HCT116 (cell line): Measurements from ENCODE around the gene PBX1. TPM values are rescaled to one million over a fixed set of nuclear protein-coding genes. Genes with fewer than 3 reads are reported as not detected.

ENCODE experiments used
- ATAC-seq: fragments of 200-7000 bp; cut with Tn5 transposase; 2 replicates; pipeline ENCODE4 v1.9.1; 2020; ENCODE audit warnings: mild to moderate bottlenecking, moderate library complexity
- BruUV-seq: library from RNA; stranded (reverse); fragments of 400-500 nt; replicated peaks from 2 replicates; lab custom pipeline; 2021; lab: Mats Ljungman, UMichigan
- CTCF ChIA-PET: fragments of 300-600 bp; sonication (Branson Sonifier 250); formaldehyde crosslinking; loops from one replicate; lab custom pipeline; 2021; ENCODE audit warnings: antibody characterized with exemption; lab: Charles Lee
- POLR2A ChIA-PET: fragments of 300-600, 350-600 bp; sonication (Branson Sonifier 250); formaldehyde crosslinking; loops from one replicate; lab custom pipeline; 2021; ENCODE audit warnings: antibody characterized with exemption; lab: Charles Lee
- RAD21 ChIA-PET, 2 experiments: fragments of 300-600 bp; sonication (Branson Sonifier 250); formaldehyde crosslinking; loops; one replicate each; lab custom pipeline; 2023; ENCODE audit warnings: low total read pairs in 2 of 2; ENCODE audit not compliant: uncharacterized antibody in 2 of 2, unreplicated experiment in 2 of 2, low non-redundant PET in 1 of 2; lab: Charles Lee
- DNase-seq: peaks from one replicate; pipeline ENCODE4 v3.0.0-alpha.2; 2010; ENCODE audit warnings: low read depth, low spot score
- H2AFZ ChIP-seq: fragments of 200-600 bp; shearing (Covaris generic), sonication (generic); 2 replicates; pipeline ENCODE4 v1.6.1; 2017; ENCODE audit warnings: low read depth, mixed run types, mixed read lengths, antibody characterized with exemption, low read length; ENCODE audit not compliant: poor library complexity, severe bottlenecking
- H3K27ac ChIP-seq: 2 replicates; pipeline ENCODE4 v1.5.1; 2012; ENCODE audit warnings: low read depth, low read length
- H3K27me3 ChIP-seq: fragments of 200-600 bp; sonication (generic); 2 replicates; pipeline ENCODE4 v1.6.1; 2016; ENCODE audit warnings: mixed run types, low read length, mixed read lengths; ENCODE audit not compliant: insufficient read depth
- H3K36me3 ChIP-seq, 2 experiments: fragments of 200-500 bp in 1 of 2; fragments of 200-600 bp in 1 of 2; sonication (Bioruptor generic) in 1 of 2; sonication (generic) in 1 of 2; 2 replicates each; pipeline versions ENCODE4 v1.5.1 to v1.6.1; 2014 to 2016; ENCODE audit warnings: low read length in 2 of 2, inconsistent platforms in 1 of 2, mixed read lengths in 1 of 2, mixed run types in 1 of 2; ENCODE audit not compliant: insufficient read depth in 2 of 2, control insufficient read depth in 1 of 2
- H3K4me1 ChIP-seq, 2 experiments: fragments of 200-600 bp in 1 of 2; sonication (generic) in 1 of 2; 2 replicates each; pipeline versions ENCODE4 v1.5.1 to v1.6.1; 2012 to 2017; ENCODE audit warnings: low read length in 2 of 2, inconsistent platforms in 1 of 2, mild to moderate bottlenecking in 1 of 2, mixed read lengths in 1 of 2, mixed run types in 1 of 2, moderate library complexity in 1 of 2; ENCODE audit not compliant: insufficient read depth in 2 of 2, control insufficient read depth in 1 of 2
- H3K4me2 ChIP-seq: fragments of 200-600 bp; sonication (generic); 2 replicates; pipeline ENCODE4 v1.6.1; 2017; ENCODE audit warnings: mixed run types, low read length, mixed read lengths
- H3K4me3 ChIP-seq, 2 experiments: fragments of 200-600 bp in 1 of 2; sonication (generic) in 1 of 2; replicated peaks in 1 of 2; 2 replicates each; pipeline ENCODE4 v1.5.1; 2011 to 2016; ENCODE audit warnings: low read length in 2 of 2, control low read depth in 1 of 2, low read depth in 1 of 2, mild to moderate bottlenecking in 1 of 2, mixed read lengths in 1 of 2, mixed run types in 1 of 2
- H3K79me2 ChIP-seq: fragments of 200-600 bp; sonication (generic); 2 replicates; pipeline ENCODE4 v1.6.1; 2017; ENCODE audit warnings: mild to moderate bottlenecking, mixed run types, low read length, moderate library complexity, mixed read lengths; ENCODE audit not compliant: insufficient read depth
- H3K9ac ChIP-seq: fragments of 200-600 bp; sonication (generic); 2 replicates; pipeline ENCODE4 v1.6.1; 2016; ENCODE audit warnings: low read length, mixed read lengths
- H3K9me2 ChIP-seq: fragments of 200-600 bp; sonication (generic), shearing (Covaris generic); 2 replicates; pipeline ENCODE4 v1.6.1; 2017; ENCODE audit warnings: mixed run types, mild to moderate bottlenecking, moderate library complexity; ENCODE audit not compliant: insufficient read depth
- H3K9me3 ChIP-seq, 2 experiments: fragments of 200-500 bp in 1 of 2; fragments of 200-600 bp in 1 of 2; sonication (Bioruptor generic) in 1 of 2; sonication (generic) in 1 of 2; 2 replicates each; pipeline ENCODE4 v1.6.1; 2014 to 2017; ENCODE audit warnings: low read length in 2 of 2, mixed read lengths in 2 of 2, inconsistent platforms in 1 of 2, low read depth in 1 of 2, mild to moderate bottlenecking in 1 of 2, mixed run types in 1 of 2, moderate library complexity in 1 of 2; ENCODE audit not compliant: control insufficient read depth in 1 of 2, insufficient read depth in 1 of 2
- H4K20me1 ChIP-seq: fragments of 200-600 bp; sonication (generic), shearing (Covaris generic); 2 replicates; pipeline ENCODE4 v1.6.1; 2017; ENCODE audit warnings: mixed run types, mild to moderate bottlenecking, moderate library complexity; ENCODE audit not compliant: insufficient read depth
- CBX3 ChIP-seq: IDR thresholded peaks from 2 replicates; pipeline ENCODE4 v1.6.1; 2012; ENCODE audit warnings: low read depth
- CEBPB ChIP-seq: IDR thresholded peaks from 2 replicates; pipeline ENCODE4 v1.6.1; 2012; ENCODE audit warnings: low read depth
- FOSL1 ChIP-seq: IDR thresholded peaks from 2 replicates; pipeline ENCODE4 v1.6.1; 2012; ENCODE audit warnings: low read depth
- JUND ChIP-seq: IDR thresholded peaks from 2 replicates; pipeline ENCODE4 v1.6.1; 2012
- POLR2A ChIP-seq: IDR thresholded peaks from 2 replicates; pipeline ENCODE4 v1.7.0; 2011; ENCODE audit warnings: borderline replicate concordance; ENCODE audit not compliant: insufficient read depth, insufficient read length; ENCODE audit errors: extremely low read depth
- SRF ChIP-seq: IDR thresholded peaks from 2 replicates; pipeline ENCODE4 v1.6.1; 2012; ENCODE audit warnings: low read depth
- ZFX ChIP-seq: fragments of 450-650 bp; IDR thresholded peaks from 2 replicates; pipeline ENCODE4 v1.6.1; 2017
- intact Hi-C: fragments of 100-400 bp; cut with micrococcal nuclease; formaldehyde crosslinking; loops from 2 replicates; pipeline ENCODE4 v1.10.0; 2022
- total RNA-seq: library from RNA; stranded (reverse); gene quantifications from one replicate; pipeline ENCODE4 v1.2.1, GENCODE V29; 2021; ENCODE audit not compliant: unreplicated experiment
- TF ChIP-seq, protein P1 (sequence below), 3 experiments: fragments of 200-600 bp in 1 of 3; sonication (generic) in 1 of 3; IDR thresholded peaks in 2 of 3; conservative IDR thresholded peaks in 1 of 3; 2 replicates each; pipeline ENCODE4 v1.5.1; 2012 to 2017; ENCODE audit warnings: low read depth in 2 of 3, low read length in 2 of 3, antibody characterized with exemption in 1 of 3, borderline replicate concordance in 1 of 3, control low read depth in 1 of 3, mild to moderate bottlenecking in 1 of 3, mixed read lengths in 1 of 3, mixed run types in 1 of 3, moderate library complexity in 1 of 3; ENCODE audit not compliant: insufficient read depth in 1 of 3

PBX1 gene
- total RNA-seq, 1 experiment from 2014 or later, result 29.6 TPM

DNA sequence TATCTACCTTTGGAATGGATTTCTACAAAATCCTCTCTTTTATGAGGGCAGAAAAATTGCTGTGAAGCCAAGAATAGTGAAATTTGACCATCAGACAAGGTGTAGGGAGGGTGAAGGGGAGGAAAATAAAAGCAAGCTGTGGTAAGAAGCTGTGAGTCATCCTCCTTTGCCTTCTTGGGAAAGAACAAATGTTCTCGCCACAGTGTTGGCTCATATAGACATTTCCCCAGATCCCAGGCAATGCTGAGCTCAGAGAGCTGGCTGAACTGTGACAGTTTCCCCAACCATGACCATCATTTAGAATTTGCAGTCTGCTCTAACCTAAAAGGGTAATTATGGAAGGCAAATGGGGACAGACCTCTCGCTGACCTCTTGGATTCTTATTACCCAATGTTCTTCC lies 235.4 kb downstream of the PBX1 start:
- RAD21 ChIA-PET, result no interaction called here
- Histone ChIP-seq H3K9me2 (no peaks in the 10 kb centered on the region), H4K20me1 (no peaks in the 10 kb centered on the region), H3K4me1 (peaks cover 4 to 7% of the 10 kb centered on the region in 2 experiments; a peak in 3 of 4 replicates), H3K9me3 (no peaks in the 10 kb centered on the region), H3K79me2 (no peaks in the 10 kb centered on the region), H3K4me3 (no peak overlapping the region), H2AFZ (no peak overlapping the region), H3K4me2 (no peak overlapping the region; the same call in 1 of the 2 replicates), H3K27me3 (no peaks in the 10 kb centered on the region), H3K9ac (no peak overlapping the region), H3K36me3 (no peaks in the 10 kb centered on the region), H3K27ac (no peak overlapping the region)
- ATAC-seq (no peak; the same call in 1 of the 2 replicates), DNase-seq (no peak)
- BruUV-seq, result no TSS peak
- CTCF ChIA-PET, result no interaction called here
- TF ChIP-seq POLR2A (no peak), SRF (no peak), CBX3 (0 out of 2 replicates have a peak, but pooled peaks have one; percentile 12), FOSL1 (peak; percentile 25; the same call in 1 of the 2 replicates), CEBPB (0 out of 2 replicates have a peak, but pooled peaks have one; percentile 40), JUND (peak; percentile 38)
- intact Hi-C loops, result no loop called here
- POLR2A ChIA-PET, result no interaction called here

DNA sequence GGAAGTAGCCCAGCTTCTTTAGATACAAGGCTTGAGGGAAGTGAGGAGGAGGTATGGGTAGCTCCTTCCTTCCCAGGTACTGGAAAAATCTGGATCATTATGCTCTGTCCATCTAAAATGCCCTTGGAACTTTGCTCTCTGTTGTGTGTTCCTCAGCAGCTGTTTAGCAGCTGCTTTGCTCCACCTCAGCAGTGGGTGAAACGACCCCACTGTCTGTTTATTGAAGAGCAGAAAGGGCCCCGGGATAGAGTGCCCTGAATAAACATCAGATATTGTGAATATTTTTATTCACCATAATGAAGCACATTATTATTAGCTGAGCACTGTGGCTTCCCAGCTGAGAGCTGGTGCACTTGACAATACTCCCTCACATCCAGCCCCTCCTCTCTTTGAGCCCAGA lies 237.9 kb downstream of the PBX1 start:
- TF ChIP-seq CEBPB (no peak), CBX3 (no peak), ZFX (no peak)
- TF ChIP-seq, protein P1, sequence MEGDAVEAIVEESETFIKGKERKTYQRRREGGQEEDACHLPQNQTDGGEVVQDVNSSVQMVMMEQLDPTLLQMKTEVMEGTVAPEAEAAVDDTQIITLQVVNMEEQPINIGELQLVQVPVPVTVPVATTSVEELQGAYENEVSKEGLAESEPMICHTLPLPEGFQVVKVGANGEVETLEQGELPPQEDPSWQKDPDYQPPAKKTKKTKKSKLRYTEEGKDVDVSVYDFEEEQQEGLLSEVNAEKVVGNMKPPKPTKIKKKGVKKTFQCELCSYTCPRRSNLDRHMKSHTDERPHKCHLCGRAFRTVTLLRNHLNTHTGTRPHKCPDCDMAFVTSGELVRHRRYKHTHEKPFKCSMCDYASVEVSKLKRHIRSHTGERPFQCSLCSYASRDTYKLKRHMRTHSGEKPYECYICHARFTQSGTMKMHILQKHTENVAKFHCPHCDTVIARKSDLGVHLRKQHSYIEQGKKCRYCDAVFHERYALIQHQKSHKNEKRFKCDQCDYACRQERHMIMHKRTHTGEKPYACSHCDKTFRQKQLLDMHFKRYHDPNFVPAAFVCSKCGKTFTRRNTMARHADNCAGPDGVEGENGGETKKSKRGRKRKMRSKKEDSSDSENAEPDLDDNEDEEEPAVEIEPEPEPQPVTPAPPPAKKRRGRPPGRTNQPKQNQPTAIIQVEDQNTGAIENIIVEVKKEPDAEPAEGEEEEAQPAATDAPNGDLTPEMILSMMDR (IDR thresholded peaks at IDR 0.05 in 2 of 3, conservative IDR thresholded peaks at IDR 0.05 in 1 of 3; ENCODE audit: borderline replicate concordance in 1 of 3, insufficient read depth in 1 of 3, low read depth in 2 of 3, low read length in 2 of 3), result no peak
- TF ChIP-seq, all 23 proteins: peak for 0
- no peak for ATAC-seq
- no peak overlapping the region for H3K4me2 ChIP-seq
- RAD21 ChIA-PET, result no interaction called here
- H3K27me3 ChIP-seq, result no peaks in the 10 kb centered on the region
- H3K79me2 ChIP-seq, result no peaks in the 10 kb centered on the region
- no peaks in the 10 kb centered on the region for H3K36me3 ChIP-seq
- no peak overlapping the region for H3K27ac ChIP-seq
- no peak overlapping the region for H3K4me3 ChIP-seq
- peaks cover 4 to 7% of the 10 kb centered on the region in 2 experiments; a peak in 3 of 4 replicates for H3K4me1 ChIP-seq
- DNase-seq, result no peak
- POLR2A ChIA-PET, result no interaction called here
- H4K20me1 ChIP-seq, result no peaks in the 10 kb centered on the region
- intact Hi-C loops, result no loop called here
- CTCF ChIA-PET, result no interaction called here
- BruUV-seq, result no TSS peak
- no peak overlapping the region for H2AFZ ChIP-seq
- no peaks in the 10 kb centered on the region for H3K9me3 ChIP-seq
- H3K9ac ChIP-seq, result no peak overlapping the region
- H3K9me2 ChIP-seq, result no peaks in the 10 kb centered on the region
